NCI-H345 (cell line): ENCODE results near the gene GP9.
A peak's percentile ranks its signal among the peaks of the same experiment; 100 is the strongest.

ENCODE experiments used
- DNase-seq: peaks from one replicate; lab custom pipeline; 2025; lab: John Stamatoyannopoulos, UW

GP9 gene

DNA sequence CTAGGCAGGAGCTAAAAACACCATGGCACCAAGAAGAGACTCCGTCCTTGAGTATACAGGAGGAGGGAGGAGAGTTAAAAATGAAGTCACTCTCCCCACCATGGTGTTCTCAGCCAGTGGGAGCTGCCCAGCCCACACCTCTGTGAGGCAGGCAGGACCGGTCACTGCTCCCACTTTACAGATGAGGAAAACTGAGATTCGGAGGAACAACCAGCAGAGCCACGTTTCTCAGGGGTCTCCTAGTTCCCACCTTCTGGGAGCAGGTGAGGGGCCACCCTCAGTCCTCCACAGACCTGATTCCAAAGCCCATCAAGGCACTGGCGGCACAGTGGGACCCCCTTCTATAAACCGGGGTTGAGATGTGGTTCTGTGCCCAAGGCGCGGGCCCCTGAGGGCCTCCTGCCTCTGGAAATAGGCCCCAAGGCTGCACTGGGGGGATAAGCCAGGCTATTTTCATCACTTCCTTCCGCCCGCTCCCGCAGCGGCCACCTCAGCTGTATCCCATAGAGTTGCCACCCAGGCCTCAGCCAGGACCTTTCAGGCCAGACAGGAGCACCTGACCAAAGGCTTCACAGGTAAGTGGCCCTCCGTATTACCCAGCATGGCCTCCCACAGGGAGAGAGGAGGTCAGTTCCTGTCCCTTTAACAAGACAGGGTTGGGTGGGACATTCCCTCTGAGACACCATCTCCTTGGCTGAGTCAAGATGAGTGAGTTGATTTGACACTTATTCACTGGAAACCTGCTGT lies at the start of gene GP9:
GP9 (plus strand) TSS at position 504 of the 747 bp plus-strand sequence. CDS start 961 bp downstream, outside the sequence.
- DNase-seq: no peak

- no peak for DNase-seq
Observed at GRCh38 chr3:129013491-129013891, 47.1 kb upstream of the GP9 start.

GRCh38 chr3:129014148-129014547 lies 46.4 kb upstream of the GP9 start:
- DNase-seq: no peak

DNA sequence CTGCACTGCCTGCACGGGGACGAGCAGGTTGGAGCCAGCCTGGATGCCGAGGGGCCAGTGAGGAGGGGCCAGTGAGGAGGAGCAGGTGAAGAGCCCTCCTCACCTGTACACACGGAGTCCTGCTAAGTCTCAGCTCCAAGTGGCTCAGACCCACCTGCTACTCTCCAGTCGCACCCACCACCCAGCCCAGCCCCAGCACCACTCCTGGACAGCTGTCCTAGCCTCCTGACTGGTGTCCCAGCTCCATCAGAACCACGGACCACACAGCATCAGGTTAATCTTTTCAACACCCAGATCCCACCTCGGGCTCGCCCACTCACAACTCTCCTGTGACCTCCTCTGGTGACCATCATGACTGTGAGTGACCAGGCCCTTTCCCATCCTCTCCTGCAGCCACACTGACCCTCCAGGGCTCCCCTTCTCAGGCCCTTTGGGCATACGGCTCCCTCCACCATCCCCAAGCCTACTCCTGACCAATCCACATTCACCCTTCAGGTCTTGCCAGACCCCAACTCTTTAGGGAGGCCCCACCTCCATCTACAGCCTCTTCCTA lies 45.7 kb upstream of the GP9 start:
- no peak for DNase-seq

DNA sequence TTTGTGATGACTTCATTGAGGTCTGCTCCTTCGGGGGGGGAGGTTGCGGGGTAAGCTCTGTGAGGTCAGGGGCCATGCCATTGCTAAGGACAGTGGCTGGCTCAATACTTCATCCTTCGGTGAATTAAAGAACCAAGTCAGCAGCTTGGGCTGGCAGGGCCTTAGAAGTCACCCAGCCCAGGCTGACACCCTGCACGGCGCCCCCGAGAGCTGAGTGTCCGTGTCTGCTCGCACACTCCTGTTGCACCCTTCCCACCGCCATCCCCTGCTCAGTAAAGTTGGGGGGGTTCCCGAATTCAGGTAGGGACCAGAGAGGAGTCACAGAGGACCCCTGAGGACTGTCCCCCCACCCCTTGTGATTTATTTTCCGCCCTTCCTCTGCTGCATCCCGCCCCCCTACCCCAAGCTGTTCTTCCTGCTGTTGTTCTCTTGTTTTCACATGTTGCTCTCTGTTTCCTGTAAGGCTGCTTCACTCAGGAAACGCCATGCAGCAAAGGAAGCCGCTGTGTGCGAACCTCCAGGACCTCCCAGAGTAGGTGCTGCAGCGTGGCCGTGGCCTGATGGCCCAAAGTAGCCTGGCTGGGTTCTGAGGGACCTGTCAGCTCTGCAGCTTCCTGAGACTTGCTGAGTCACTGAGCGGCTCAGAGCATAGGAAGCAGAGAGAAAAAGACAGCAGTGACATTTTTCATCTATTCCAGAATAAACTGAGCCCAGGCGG lies 45.0 kb upstream of the GP9 start:
- no peak for DNase-seq

GRCh38 chr3:129016356-129016719 lies 44.2 kb upstream of the GP9 start:
- DNase-seq: peak; percentile 73

GRCh38 chr3:129016720-129017483 lies 43.7 kb upstream of the GP9 start:
- DNase-seq: no peak

GRCh38 chr3:129017484-129017899 lies 43.1 kb upstream of the GP9 start:
- DNase-seq: no peak

DNA sequence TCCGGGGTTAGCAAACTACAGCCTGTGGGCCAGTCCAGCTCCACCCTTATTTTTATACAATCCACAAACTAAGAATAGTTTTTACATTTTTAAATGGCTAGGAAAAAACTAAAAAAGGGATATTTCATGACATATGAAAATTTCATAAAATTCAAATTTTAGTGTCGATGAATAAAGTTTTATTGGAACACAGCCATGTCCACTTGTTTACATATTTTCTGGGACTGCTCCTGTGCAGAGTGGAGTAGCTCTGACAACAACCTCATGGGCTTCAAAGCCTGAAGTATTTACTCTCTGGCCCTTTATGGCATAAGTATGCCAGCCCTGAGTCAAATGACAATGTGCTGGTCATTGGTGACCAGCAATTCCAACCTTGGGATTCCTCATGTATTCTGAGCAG lies 42.3 kb upstream of the GP9 start:
- no peak for DNase-seq

DNA sequence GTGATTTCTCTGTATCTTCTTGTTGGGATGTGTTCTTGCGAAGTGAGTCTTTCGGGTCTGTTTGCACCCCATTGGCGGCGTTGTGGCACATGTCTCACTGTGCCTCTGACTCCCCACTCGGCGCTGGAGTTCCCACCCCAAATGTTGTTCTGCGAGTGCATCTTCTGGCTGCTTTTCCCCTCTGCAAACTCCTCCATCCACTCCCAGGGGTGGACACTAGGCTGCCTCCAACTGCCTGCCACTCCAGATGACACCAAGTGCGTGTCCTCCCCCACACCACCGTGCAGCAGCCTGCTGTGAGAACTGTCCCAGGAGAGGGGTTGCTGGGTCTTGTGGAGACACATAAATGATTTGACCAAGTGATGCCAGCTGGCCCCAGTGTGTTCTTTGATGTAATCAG lies 41.8 kb upstream of the GP9 start:
- DNase-seq: no peak

- DNase-seq: no peak
Observed at GRCh38 chr3:129019266-129019665, 41.3 kb upstream of the GP9 start.

DNA sequence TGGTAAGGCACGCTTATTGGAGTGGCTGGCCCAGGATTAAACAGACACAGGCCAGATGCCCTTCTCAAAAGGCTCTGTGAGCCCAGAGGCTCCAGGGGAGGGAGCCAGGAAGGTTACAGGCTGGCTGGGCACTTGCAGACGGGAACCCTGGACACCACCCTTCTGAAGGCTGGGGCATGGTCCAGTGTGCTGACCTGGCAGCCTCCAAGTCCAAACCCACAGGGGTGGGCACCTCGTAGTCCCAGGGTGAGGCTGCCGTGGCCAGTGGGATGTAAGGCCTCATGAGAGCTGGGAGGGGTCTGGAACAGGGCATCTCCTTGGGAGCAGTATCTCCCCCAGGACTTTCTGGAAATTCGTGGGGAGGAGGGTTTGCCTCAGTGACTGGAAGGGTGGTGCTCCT lies 39.9 kb upstream of the GP9 start:
- DNase-seq: no peak

GRCh38 chr3:129021140-129021551 lies 39.4 kb upstream of the GP9 start:
- DNase-seq: no peak

DNA sequence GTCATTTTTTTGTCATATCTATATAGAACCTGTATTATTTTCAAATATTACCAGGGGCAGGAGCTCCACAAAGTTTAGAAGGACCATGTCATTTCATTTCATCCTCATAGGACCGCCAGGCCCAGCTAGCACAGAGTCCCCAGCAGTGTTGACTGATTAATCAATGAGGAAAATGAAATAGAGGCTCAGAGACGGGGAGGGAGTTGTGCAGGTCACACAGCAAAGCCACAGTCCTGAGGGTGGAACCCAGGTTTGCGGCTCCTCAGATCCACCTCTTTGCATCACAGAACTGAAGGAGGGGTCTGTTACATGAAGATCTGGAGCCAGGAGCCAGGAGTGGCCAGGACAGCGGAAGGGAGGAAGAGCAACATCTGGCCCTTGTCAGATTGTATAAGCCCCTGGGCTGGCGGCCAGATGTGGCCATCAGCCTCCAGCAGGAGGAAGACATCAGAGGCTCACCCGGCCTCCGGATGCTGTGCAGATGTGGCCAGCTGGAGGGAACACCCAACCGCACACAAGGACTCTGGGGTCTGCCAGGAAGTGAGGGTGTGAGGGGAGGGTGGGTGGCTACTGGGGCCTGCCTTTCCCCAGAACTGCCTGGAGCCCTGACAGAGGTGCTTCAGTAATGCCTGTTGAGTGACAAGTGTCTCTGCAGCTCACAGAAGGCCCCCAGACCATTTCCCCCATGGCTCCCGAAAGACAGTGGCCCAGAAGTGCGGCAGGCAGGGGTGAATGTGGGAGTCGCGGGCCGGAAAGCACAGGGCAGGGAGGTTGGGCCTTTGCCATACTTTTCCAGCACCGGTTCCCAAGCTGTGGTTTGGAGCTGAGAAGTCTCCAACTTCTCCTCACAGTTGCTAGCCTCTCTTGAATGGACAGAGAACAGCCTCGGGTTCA lies 38.2 kb upstream of the GP9 start:
- DNase-seq: no peak

DNA sequence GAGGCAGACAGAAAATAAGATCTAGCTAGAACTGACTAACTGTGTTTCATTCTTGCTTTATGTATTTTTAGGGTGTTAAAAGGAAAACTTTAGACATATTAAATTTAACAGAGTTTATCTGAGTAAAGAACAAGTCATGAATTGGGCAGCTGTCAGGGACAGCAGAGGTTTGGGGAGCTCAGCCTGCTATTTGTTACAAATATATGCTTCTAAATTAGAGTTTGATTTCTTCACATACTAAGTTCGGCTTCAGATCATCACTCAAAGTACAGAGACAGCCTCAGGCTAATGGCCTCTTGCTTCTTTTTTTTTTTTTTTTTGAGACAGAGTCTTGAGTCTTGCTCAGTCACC lies 37.6 kb upstream of the GP9 start:
- no peak for DNase-seq

GRCh38 chr3:129023909-129024308 lies 36.7 kb upstream of the GP9 start:
- DNase-seq: no peak

DNA sequence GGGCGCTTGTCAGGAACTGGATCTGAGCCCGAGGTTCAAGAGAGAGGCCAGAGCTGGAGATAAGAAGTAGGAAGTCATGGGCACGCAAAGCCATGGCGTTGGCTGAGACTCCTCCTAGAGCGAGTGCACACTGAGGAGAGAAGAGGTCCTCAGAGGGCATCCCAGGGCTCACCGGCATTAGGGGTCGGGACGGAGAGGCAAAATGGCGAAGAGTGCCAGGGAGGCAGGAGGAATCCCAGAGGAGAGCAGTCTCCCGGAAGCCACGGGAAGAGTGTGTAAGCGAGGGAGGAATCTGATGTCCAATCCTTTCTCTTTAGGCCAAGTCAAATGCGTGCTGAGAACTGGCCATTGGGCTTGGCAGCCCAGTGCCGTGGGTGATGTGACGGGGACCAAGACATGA lies 35.5 kb upstream of the GP9 start:
- DNase-seq: no peak

DNA sequence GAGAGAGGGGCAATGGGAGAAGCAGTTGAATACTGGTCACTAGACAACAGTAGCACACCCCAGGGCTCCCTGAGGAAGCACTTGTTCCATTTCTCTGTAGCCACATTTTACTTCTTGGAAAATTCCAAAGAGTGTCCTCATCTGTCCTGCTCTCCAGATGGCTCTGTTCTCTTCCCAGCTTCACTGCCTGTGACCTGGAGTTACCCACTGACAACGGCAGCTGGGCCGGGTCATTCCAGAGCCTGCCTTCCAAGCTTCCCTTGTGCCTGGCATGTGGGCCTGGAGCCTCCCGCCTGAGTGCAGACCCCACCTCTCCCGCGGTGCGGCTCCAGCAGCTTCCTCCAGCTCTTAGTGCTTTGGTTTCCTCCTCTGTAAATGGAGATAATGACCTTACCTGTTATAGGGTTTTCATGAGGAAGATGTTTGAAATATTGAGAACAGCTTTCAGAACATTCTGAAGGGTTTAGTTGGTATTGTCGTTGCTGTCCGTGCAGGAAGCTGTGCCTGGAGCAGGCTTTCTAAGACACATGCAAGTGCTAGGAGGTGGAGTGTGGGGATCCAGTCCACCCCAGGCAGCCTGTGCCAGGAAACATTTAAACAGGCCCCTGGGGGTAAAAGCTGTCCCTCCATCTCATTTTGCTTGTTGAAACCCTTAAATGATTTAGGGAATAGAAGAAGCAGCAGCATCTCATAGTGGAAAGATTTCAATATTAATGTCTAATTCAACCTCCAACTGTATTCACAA lies 34.7 kb upstream of the GP9 start:
- DNase-seq: no peak

- DNase-seq: peak; percentile 87
Observed at GRCh38 chr3:129026728-129027543, 33.6 kb upstream of the GP9 start.

- no peak for DNase-seq
Observed at GRCh38 chr3:129027544-129027880, 33.1 kb upstream of the GP9 start.
